Effector memory CD8-positive, alpha-beta T cell (primary cell): Measurements from ENCODE around the gene PCSK6.

ENCODE experiments used
- ATAC-seq: fragments of 150-1000 bp; cut with Tn5 transposase; replicated peaks from 2 replicates; pipeline ENCODE4 v1.10.0; 2021; ENCODE audit warnings: mild to moderate bottlenecking, moderate library complexity
- DNase-seq, 3 experiments: peaks; one replicate each; pipeline ENCODE4 v3.0.0; 2021
- H3K27ac Mint-ChIP-seq, 2 donors: one replicate each; pipeline ENCODE4 v1.8.0; 2022; ENCODE audit warnings: mild to moderate bottlenecking in 2 of 2, mixed read lengths in 2 of 2, moderate library complexity in 2 of 2
- H3K27me3 Mint-ChIP-seq, 2 donors: one replicate each; pipeline ENCODE4 v1.8.0; 2022; ENCODE audit warnings: mixed read lengths in 2 of 2
- H3K36me3 Mint-ChIP-seq: one replicate; pipeline ENCODE4 v1.8.0; 2022; ENCODE audit warnings: mild to moderate bottlenecking, moderate library complexity, mixed read lengths; ENCODE audit not compliant: insufficient read depth
- H3K4me1 Mint-ChIP-seq, 2 donors: one replicate each; pipeline ENCODE4 v1.8.0; 2022; ENCODE audit warnings: low read depth in 2 of 2, mixed read lengths in 2 of 2
- H3K4me3 Mint-ChIP-seq, 2 donors: one replicate each; pipeline ENCODE4 v1.8.0; 2022; ENCODE audit warnings: mild to moderate bottlenecking in 2 of 2, mixed read lengths in 2 of 2, moderate library complexity in 2 of 2
- H3K9me3 Mint-ChIP-seq, 2 donors: one replicate each; pipeline ENCODE4 v1.8.0; 2022; ENCODE audit warnings: mixed read lengths in 2 of 2

PCSK6 gene

GRCh38 chr15:101372149-101372577 lies 117.3 kb downstream of the PCSK6 start:
- no peak overlapping the region for H3K27ac Mint-ChIP-seq
- peaks cover 2% of the 10 kb centered on the region for H3K36me3 Mint-ChIP-seq
- H3K4me1 Mint-ChIP-seq: no peaks in the 10 kb centered on the region
- H3K4me3 Mint-ChIP-seq: no peak overlapping the region
- no peaks in the 10 kb centered on the region for H3K9me3 Mint-ChIP-seq
- DNase-seq (no peak), ATAC-seq (no peak)
- H3K27me3 Mint-ChIP-seq: peaks cover 23 to 55% of the 10 kb centered on the region in 2 donors

- Mint-ChIP-seq H3K27ac (no peak overlapping the region), H3K4me1 (no peaks in the 10 kb centered on the region), H3K36me3 (peaks cover 2% of the 10 kb centered on the region), H3K9me3 (no peaks in the 10 kb centered on the region), H3K4me3 (no peak overlapping the region), H3K27me3 (peaks cover 23 to 59% of the 10 kb centered on the region in 2 donors)
- ATAC-seq (no peak), DNase-seq (no peak)
Observed at GRCh38 chr15:101371519-101371918, 118.0 kb downstream of the PCSK6 start.

- Mint-ChIP-seq H3K27ac (no peak overlapping the region), H3K4me3 (no peak overlapping the region), H3K4me1 (no peaks in the 10 kb centered on the region), H3K9me3 (no peaks in the 10 kb centered on the region), H3K27me3 (peaks cover 23 to 59% of the 10 kb centered on the region in 2 donors), H3K36me3 (peaks cover 2% of the 10 kb centered on the region)
- ATAC-seq (no peak), DNase-seq (no peak)
Observed at GRCh38 chr15:101371081-101371480, 118.4 kb downstream of the PCSK6 start.

GRCh38 chr15:101370330-101371024 lies 119.0 kb downstream of the PCSK6 start:
- no peaks in the 10 kb centered on the region for H3K9me3 Mint-ChIP-seq
- no peak overlapping the region for H3K4me3 Mint-ChIP-seq
- ATAC-seq (no peak), DNase-seq (no peak)
- no peaks in the 10 kb centered on the region for H3K4me1 Mint-ChIP-seq
- peaks cover 2% of the 10 kb centered on the region for H3K36me3 Mint-ChIP-seq
- peaks cover 23 to 65% of the 10 kb centered on the region in 2 donors for H3K27me3 Mint-ChIP-seq
- H3K27ac Mint-ChIP-seq: no peak overlapping the region

- Mint-ChIP-seq H3K27ac (no peak overlapping the region), H3K27me3 (peaks cover 23 to 71% of the 10 kb centered on the region in 2 donors), H3K4me3 (no peak overlapping the region), H3K36me3 (no peaks in the 10 kb centered on the region), H3K9me3 (no peaks in the 10 kb centered on the region), H3K4me1 (no peaks in the 10 kb centered on the region)
- DNase-seq: no peak
- ATAC-seq: no peak
Observed at GRCh38 chr15:101369676-101370075, 119.8 kb downstream of the PCSK6 start.

GRCh38 chr15:101368861-101369642 lies 120.5 kb downstream of the PCSK6 start:
- Mint-ChIP-seq H3K4me3 (no peak overlapping the region), H3K36me3 (no peaks in the 10 kb centered on the region), H3K4me1 (no peaks in the 10 kb centered on the region), H3K9me3 (no peaks in the 10 kb centered on the region), H3K27ac (no peak overlapping the region), H3K27me3 (peaks cover 17 to 71% of the 10 kb centered on the region in 2 donors)
- DNase-seq (no peak), ATAC-seq (no peak)

GRCh38 chr15:101368086-101368780 lies 121.3 kb downstream of the PCSK6 start:
- H3K27ac Mint-ChIP-seq: no peak overlapping the region
- peaks cover 13 to 69% of the 10 kb centered on the region in 2 donors for H3K27me3 Mint-ChIP-seq
- H3K4me1 Mint-ChIP-seq: no peaks in the 10 kb centered on the region
- no peaks in the 10 kb centered on the region for H3K9me3 Mint-ChIP-seq
- no peak overlapping the region for H3K4me3 Mint-ChIP-seq
- no peak for DNase-seq
- ATAC-seq: no peak
- H3K36me3 Mint-ChIP-seq: no peaks in the 10 kb centered on the region

- Mint-ChIP-seq H3K4me3 (no peak overlapping the region), H3K4me1 (no peaks in the 10 kb centered on the region), H3K36me3 (no peaks in the 10 kb centered on the region), H3K27me3 (peaks cover 16 to 72% of the 10 kb centered on the region in 2 donors), H3K27ac (no peak overlapping the region), H3K9me3 (no peaks in the 10 kb centered on the region)
- DNase-seq: no peak
- no peak for ATAC-seq
Observed at GRCh38 chr15:101366853-101367252, 122.7 kb downstream of the PCSK6 start.

- ATAC-seq (no peak), DNase-seq (no peak)
- Mint-ChIP-seq H3K4me1 (no peaks in the 10 kb centered on the region), H3K27me3 (peaks cover 22 to 67% of the 10 kb centered on the region in 2 donors), H3K4me3 (no peak overlapping the region), H3K27ac (no peak overlapping the region), H3K36me3 (no peaks in the 10 kb centered on the region), H3K9me3 (no peaks in the 10 kb centered on the region)
Observed at GRCh38 chr15:101362986-101363566, 126.4 kb downstream of the PCSK6 start.

- DNase-seq (no peak), ATAC-seq (no peak)
- Mint-ChIP-seq H3K27me3 (peaks cover 22 to 65% of the 10 kb centered on the region in 2 donors), H3K36me3 (no peaks in the 10 kb centered on the region), H3K27ac (no peak overlapping the region), H3K9me3 (no peaks in the 10 kb centered on the region), H3K4me3 (no peak overlapping the region), H3K4me1 (no peaks in the 10 kb centered on the region)
Observed at GRCh38 chr15:101362359-101362758, 127.1 kb downstream of the PCSK6 start.

- Mint-ChIP-seq H3K4me1 (no peaks in the 10 kb centered on the region), H3K9me3 (no peaks in the 10 kb centered on the region), H3K27ac (no peak overlapping the region), H3K36me3 (no peaks in the 10 kb centered on the region), H3K27me3 (peaks cover 22 to 57% of the 10 kb centered on the region in 2 donors), H3K4me3 (no peak overlapping the region)
- ATAC-seq (no peak), DNase-seq (no peak)
Observed at GRCh38 chr15:101361418-101361817, 128.1 kb downstream of the PCSK6 start.

GRCh38 chr15:101359365-101359947 lies 130.1 kb downstream of the PCSK6 start:
- H3K36me3 Mint-ChIP-seq: no peaks in the 10 kb centered on the region
- DNase-seq: no peak
- H3K4me1 Mint-ChIP-seq: no peaks in the 10 kb centered on the region
- H3K27ac Mint-ChIP-seq: no peak overlapping the region
- ATAC-seq: no peak
- H3K27me3 Mint-ChIP-seq: peaks cover 29 to 54% of the 10 kb centered on the region in 2 donors
- no peak overlapping the region for H3K4me3 Mint-ChIP-seq
- no peaks in the 10 kb centered on the region for H3K9me3 Mint-ChIP-seq

GRCh38 chr15:101358895-101359294 lies 130.6 kb downstream of the PCSK6 start:
- Mint-ChIP-seq H3K4me3 (no peak overlapping the region), H3K9me3 (no peaks in the 10 kb centered on the region), H3K36me3 (no peaks in the 10 kb centered on the region), H3K27me3 (peaks cover 35 to 54% of the 10 kb centered on the region in 2 donors), H3K4me1 (no peaks in the 10 kb centered on the region), H3K27ac (no peak overlapping the region)
- no peak for ATAC-seq
- DNase-seq: no peak
